ENCODE data around the gene SASH1. TPM values are rescaled to one million over a fixed set of nuclear protein-coding genes. Genes with fewer than 3 reads are reported as not detected.

The SASH1 gene
- total and polyA plus RNA-seq, 9 of the 15 experiments (the other 6 are each of a cell fraction or from before 2014, with no cell fraction given), result 0.35 to 3.5 (median 1.6) TPM

- 18% methylated on average over 13 of the region's 13 CpGs for WGBS (ENCODE audit: insufficient coverage, low coverage, missing lambda C conversion rate)
- Histone ChIP-seq H3K36me3 (ENCODE audit: control insufficient read depth, insufficient read depth, low read length) (no peaks in the 10 kb centered on the region), H3K4me2 (ENCODE audit: insufficient read depth, low read length) (no peak overlapping the region), H2AFZ (ENCODE audit: low read depth, low read length) (no peak overlapping the region), H3K4me1 (replicated peaks in 1 of 2; ENCODE audit: control insufficient read depth in 2 of 2, insufficient read depth in 2 of 2, low read length in 2 of 2) (no peaks in the 10 kb centered on the region), H3K27ac (ENCODE audit: extremely low read depth, low read depth, low read length) (no peak overlapping the region), H4K20me1 (replicated peaks; ENCODE audit: control insufficient read depth, insufficient read depth, low read length) (no peaks in the 10 kb centered on the region; the same call in 1 of the 2 replicates), H3K79me2 (ENCODE audit: control insufficient read depth, insufficient read depth, low read length) (no peaks in the 10 kb centered on the region), H3K9me1 (ENCODE audit: control insufficient read depth, insufficient read depth, low read length) (no peaks in the 10 kb centered on the region), H3K9ac (ENCODE audit: insufficient read depth in 1 of 2, low read depth in 2 of 2, low read length in 2 of 2) (no peak overlapping the region), H3K4me3 (no peak overlapping the region), H3K27me3 (ENCODE audit: control insufficient read depth in 2 of 2, insufficient read depth in 2 of 2, low read length in 2 of 2) (peaks cover 3 to 9% of the 10 kb centered on the region in 2 experiments; a peak in 3 of 5 replicates), H3K9me3 (replicated peaks; ENCODE audit: control insufficient read depth, insufficient read depth, low read depth, low read length) (no peaks in the 10 kb centered on the region)
- in situ Hi-C loops (cut with MboI), result no loop called here
- BruUV-seq (replicated peaks), result no TSS peak
- FAIRE-seq (no peak), DNase-seq (ENCODE audit: extremely low read depth in 1 of 4, low spot score in 3 of 4) (no peak), ATAC-seq (no peak)
- no peak for TF ChIP-seq CUX1 (CRISPR knock-in tag; IDR thresholded peaks at IDR 0.05)
- no peak for TF ChIP-seq CBX2 (IDR thresholded peaks at IDR 0.05; ENCODE audit: insufficient read depth, low read length, poor library complexity, severe bottlenecking)
- no peak for TF ChIP-seq HDAC3 (IDR thresholded peaks at IDR 0.05; ENCODE audit: borderline replicate concordance, partially characterized antibody)
- no peak for TF ChIP-seq MEIS2 (IDR thresholded peaks at IDR 0.05; ENCODE audit: partially characterized antibody)
- no peak for TF ChIP-seq U2AF1 (optimal IDR thresholded peaks at IDR 0.05; ENCODE audit: low read depth, low read length)
- TF ChIP-seq SAFB2 (IDR thresholded peaks at IDR 0.05; ENCODE audit: borderline replicate concordance, low read depth, low read length, severe bottlenecking), result no peak
- no peak for TF ChIP-seq KLF10 (CRISPR knock-in tag; IDR thresholded peaks at IDR 0.05)
- no peak for TF ChIP-seq PTBP1 (IDR thresholded peaks at IDR 0.05; ENCODE audit: low read depth, low read length)
- TF ChIP-seq ZKSCAN8 (CRISPR knock-in tag; IDR thresholded peaks at IDR 0.05), result no peak
- CTCF ChIA-PET (ENCODE audit: low intra/inter-chr PET ratio), result no interaction called here
- POLR2A ChIA-PET, result interaction anchor here (0.6 kb wide), 1 partner anchor 8 kb away, joined by 3 read pairs; no protein-coding TSS in a partner anchor
- intact Hi-C loops (cut with micrococcal nuclease), result no loop called here
These were observed 195.9 kb downstream of the SASH1 start for GRCh38 chr6:148538261-148539190.
